ENCODE data around the gene ZBTB12.

GRCh38 chr6:31915756-31916155, 13.9 kb upstream of the ZBTB12 start:
- no peak for TF ChIP-seq KDM4A (IDR thresholded peaks at IDR 0.05; ENCODE audit: low read depth, low read length, severe bottlenecking)
- TF ChIP-seq FOSL1 (IDR thresholded peaks at IDR 0.05; ENCODE audit: insufficient read depth, low read depth, low read length) = no peak
- TF ChIP-seq YY1 (IDR thresholded peaks at IDR 0.05; ENCODE audit: low read depth, low read length) = no peak
- TF ChIP-seq EZH2 (IDR thresholded peaks at IDR 0.05; ENCODE audit: low read depth, low read length, severe bottlenecking) = no peak
- TF ChIP-seq CTCF (IDR thresholded peaks at IDR 0.05; ENCODE audit: control extremely low read depth in 1 of 3, insufficient read depth in 1 of 3, low read depth in 1 of 3, low read length in 3 of 3) = no peak
- no peak for TF ChIP-seq JUND (IDR thresholded peaks at IDR 0.05; ENCODE audit: low read length)
- TF ChIP-seq PHF8 (conservative IDR thresholded peaks at IDR 0.05; ENCODE audit: low read depth, low read length) = no peak
- no peak for TF ChIP-seq MAFK (IDR thresholded peaks at IDR 0.05; ENCODE audit: low read depth, low read length)
